Karpas-422 (cell line): ENCODE measurements around the gene MPPE1. TPM values are rescaled to one million over a fixed set of nuclear protein-coding genes. Genes with fewer than 3 reads are reported as not detected.

ENCODE experiments used
- DNase-seq: peaks from one replicate; pipeline ENCODE4 v3.0.0-alpha.2; 2015
- H2AFZ ChIP-seq: fragments of 200-600 bp; sonication (generic); 2 replicates; pipeline ENCODE4 v1.6.1; 2014; ENCODE audit warnings: antibody characterized with exemption, low read length, mixed read lengths
- H3K27ac ChIP-seq: fragments of 200-600 bp; sonication (generic); 2 replicates; pipeline ENCODE4 v1.5.1; 2014; ENCODE audit warnings: mild to moderate bottlenecking, low read length, moderate library complexity
- H3K27me3 ChIP-seq: fragments of 200-600 bp; sonication (generic); 2 replicates; pipeline ENCODE4 v1.6.1; 2014; ENCODE audit warnings: low read length, mixed read lengths
- H3K36me3 ChIP-seq: fragments of 200-600 bp; sonication (generic); 2 replicates; pipeline ENCODE4 v1.6.1; 2014; ENCODE audit warnings: low read length, mixed read lengths; ENCODE audit not compliant: insufficient read depth
- H3K4me1 ChIP-seq: fragments of 200-600 bp; sonication (generic); 2 replicates; pipeline ENCODE4 v1.6.1; 2014; ENCODE audit warnings: mild to moderate bottlenecking, low read length, mixed read lengths
- H3K4me2 ChIP-seq: fragments of 200-600 bp; sonication (generic); 2 replicates; pipeline ENCODE4 v1.6.1; 2014; ENCODE audit warnings: low read length, low read depth, mild to moderate bottlenecking; ENCODE audit not compliant: poor library complexity, severe bottlenecking
- H3K4me3 ChIP-seq: fragments of 200-600 bp; sonication (generic); 2 replicates; pipeline ENCODE4 v1.5.1; 2014; ENCODE audit warnings: mild to moderate bottlenecking, antibody characterized with exemption, low read length, mixed read lengths
- H3K79me2 ChIP-seq: fragments of 200-600 bp; sonication (generic); 2 replicates; pipeline ENCODE4 v1.6.1; 2014; ENCODE audit warnings: mild to moderate bottlenecking, low read length, mixed read lengths
- H3K9ac ChIP-seq: fragments of 200-600 bp; sonication (generic); 2 replicates; pipeline ENCODE4 v1.6.0; 2014; ENCODE audit warnings: low read length
- H3K9me2 ChIP-seq: fragments of 200-600 bp; sonication (generic), shearing (Covaris generic); replicated peaks from 2 replicates; pipeline ENCODE4 v1.6.0; 2014; ENCODE audit warnings: mild to moderate bottlenecking, low read length, moderate library complexity; ENCODE audit not compliant: insufficient read depth
- H3K9me3 ChIP-seq: fragments of 300-700, 200-600 bp; sonication (generic); 2 replicates; pipeline ENCODE4 v1.6.1; 2014; ENCODE audit warnings: low read length, mixed read lengths
- H4K20me1 ChIP-seq: fragments of 200-600 bp; sonication (generic); 2 replicates; pipeline ENCODE4 v1.6.1; 2014; ENCODE audit warnings: mild to moderate bottlenecking, antibody characterized with exemption, low read length, low read depth; ENCODE audit not compliant: insufficient read depth
- total RNA-seq: library from RNA; depleted of rRNA; stranded (reverse); fragments of >200 nt; shearing (Covaris generic); gene quantifications from 2 replicates; pipeline ENCODE4 v1.2.3, GENCODE V29; 2014; ENCODE audit warnings: low replicate concordance

The MPPE1 gene
- total RNA-seq, 1 experiment from 2014 or later: 30.7 TPM

DNA sequence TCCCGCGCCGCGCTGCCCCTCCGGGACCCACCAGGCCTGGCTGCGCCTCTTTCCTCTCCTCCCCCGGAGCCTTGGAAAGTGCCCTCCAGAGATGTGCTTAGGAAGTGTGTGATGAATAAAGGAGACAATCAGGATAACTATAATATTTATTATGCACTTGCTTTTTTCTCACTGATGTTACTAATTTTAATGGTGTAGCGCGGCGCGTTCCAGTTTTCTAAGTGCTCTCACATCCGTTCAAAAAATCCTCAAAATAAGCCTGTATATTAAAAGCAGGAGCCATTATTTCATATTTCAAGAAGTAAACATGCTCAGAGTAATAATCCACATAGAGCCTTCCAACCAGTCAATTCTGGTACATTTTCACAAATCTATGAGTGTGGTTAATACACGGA lies 941 bp upstream of the MPPE1 start:
- Histone ChIP-seq H3K9me2 (no peaks in the 10 kb centered on the region), H3K4me2 (peak overlapping the region; percentile 98), H3K27me3 (no peaks in the 10 kb centered on the region), H3K79me2 (peaks cover 13% of the 10 kb centered on the region), H3K9me3 (no peaks in the 10 kb centered on the region), H3K27ac (no peak overlapping the region), H3K4me3 (peak overlapping the region; percentile 97), H2AFZ (peak overlapping the region; percentile 69), H3K36me3 (no peaks in the 10 kb centered on the region), H3K9ac (peak overlapping the region; percentile 93), H4K20me1 (no peaks in the 10 kb centered on the region), H3K4me1 (peaks cover 15% of the 10 kb centered on the region)
- DNase-seq: no peak

DNA sequence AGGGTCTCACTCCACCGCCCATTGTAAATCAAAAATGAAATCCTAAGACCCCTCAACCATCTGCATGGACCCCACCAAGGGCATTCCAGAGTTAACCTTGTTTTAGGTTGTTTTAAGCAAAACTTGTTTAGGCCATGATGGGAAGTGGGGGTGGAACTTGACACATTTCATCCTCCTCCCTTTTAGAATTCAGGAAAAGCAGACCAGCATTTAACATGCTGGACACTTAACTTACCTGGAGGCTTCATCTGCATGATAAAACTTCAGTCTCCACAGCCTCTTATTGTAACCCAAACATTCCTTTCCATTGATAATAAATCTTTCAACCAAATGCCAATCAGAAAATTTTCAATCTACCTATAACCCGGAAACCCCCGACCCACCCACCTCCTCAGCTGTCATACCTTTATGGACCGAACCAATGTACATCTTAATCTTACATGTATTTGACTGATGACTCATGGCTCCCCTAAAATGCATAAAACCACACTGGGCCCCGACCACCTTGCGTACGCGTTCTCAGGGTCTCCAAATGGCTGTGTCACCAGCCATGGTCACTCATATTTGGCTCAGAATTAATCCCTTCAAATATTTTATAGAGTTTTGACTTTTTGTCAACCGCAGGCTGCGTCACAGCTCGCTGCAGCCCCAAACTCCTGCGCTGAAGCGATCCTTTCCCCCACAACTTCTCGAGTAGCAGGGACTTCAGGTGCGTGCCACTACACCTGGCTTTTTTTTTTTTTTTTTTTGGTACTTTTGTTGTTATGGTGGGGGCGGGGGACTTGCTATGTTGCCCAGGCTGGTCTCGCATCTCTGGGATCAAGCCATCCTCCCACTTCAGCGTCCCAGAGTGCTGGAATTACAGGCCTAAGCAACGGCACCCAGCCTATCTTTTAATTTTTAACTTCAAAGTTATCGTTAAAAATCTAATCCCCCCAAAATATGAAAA lies 917 bp downstream of the MPPE1 start:
- Histone ChIP-seq H3K4me1 (peaks cover 15% of the 10 kb centered on the region), H3K9me2 (no peaks in the 10 kb centered on the region), H3K9me3 (no peaks in the 10 kb centered on the region), H3K4me3 (peak overlapping the region; percentile 97), H4K20me1 (no peaks in the 10 kb centered on the region), H3K79me2 (peaks cover 13% of the 10 kb centered on the region), H3K27ac (peak overlapping the region; percentile 67; the same call in 1 of the 2 replicates), H2AFZ (no peak overlapping the region), H3K36me3 (no peaks in the 10 kb centered on the region), H3K9ac (peak overlapping the region; percentile 93), H3K27me3 (no peaks in the 10 kb centered on the region), H3K4me2 (peak overlapping the region; percentile 98)
- peak; percentile 52 for DNase-seq

DNA sequence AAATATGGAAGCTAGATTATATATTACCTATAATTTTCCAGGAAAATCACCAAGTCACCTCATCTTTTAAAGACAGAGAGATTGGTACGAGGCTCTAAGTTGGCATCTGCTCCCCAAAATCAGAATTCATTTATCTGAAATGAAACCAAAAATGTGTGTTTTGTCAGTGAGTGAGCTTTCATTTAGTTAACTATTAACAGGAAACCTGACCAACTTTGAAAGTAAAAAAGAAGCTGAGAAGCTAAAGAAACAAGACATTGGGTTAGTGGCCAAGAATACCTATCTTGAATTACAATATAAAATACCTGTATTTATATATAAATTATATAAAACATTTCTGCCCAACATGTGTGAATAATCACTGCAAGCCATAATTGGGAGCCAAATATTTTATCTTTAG lies 1.9 kb downstream of the MPPE1 start:
- H3K4me3 ChIP-seq: no peak overlapping the region
- no peaks in the 10 kb centered on the region for H3K9me2 ChIP-seq
- H3K9me3 ChIP-seq: no peaks in the 10 kb centered on the region
- H3K79me2 ChIP-seq: peaks cover 13% of the 10 kb centered on the region
- H4K20me1 ChIP-seq: no peaks in the 10 kb centered on the region
- H3K9ac ChIP-seq: no peak overlapping the region
- H2AFZ ChIP-seq: no peak overlapping the region
- H3K4me1 ChIP-seq: peaks cover 15% of the 10 kb centered on the region
- 0 out of 2 replicates have a peak, but pooled peaks cover 2% of the 10 kb centered on the region for H3K36me3 ChIP-seq
- H3K4me2 ChIP-seq: no peak overlapping the region
- H3K27ac ChIP-seq: no peak overlapping the region
- no peak for DNase-seq
- no peaks in the 10 kb centered on the region for H3K27me3 ChIP-seq

DNA sequence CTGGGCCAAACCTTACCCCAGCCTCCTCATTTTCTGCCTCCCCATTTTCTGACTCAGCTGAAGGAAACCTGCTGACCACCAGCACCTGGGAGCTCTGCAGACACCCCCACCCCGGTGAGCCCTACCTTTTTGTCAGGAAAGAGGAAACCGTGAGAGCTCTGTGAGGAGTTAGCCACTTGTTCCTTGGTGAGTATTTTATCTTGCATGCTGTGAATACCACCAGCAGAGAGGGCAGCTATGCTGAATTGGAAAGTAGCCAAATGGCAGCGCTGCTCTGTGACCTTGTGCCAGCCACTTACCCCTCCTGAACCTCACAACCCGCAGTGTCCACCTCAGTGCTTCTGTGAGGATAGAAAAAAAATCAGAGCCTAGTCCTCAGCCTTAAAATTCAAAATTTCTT lies 2.5 kb downstream of the MPPE1 start:
- H3K4me1 ChIP-seq: peaks cover 15% of the 10 kb centered on the region
- no peaks in the 10 kb centered on the region for H3K27me3 ChIP-seq
- H3K4me3 ChIP-seq: no peak overlapping the region
- H3K4me2 ChIP-seq: no peak overlapping the region
- H3K9me2 ChIP-seq: no peaks in the 10 kb centered on the region
- H3K9me3 ChIP-seq: no peaks in the 10 kb centered on the region
- DNase-seq: no peak
- no peak overlapping the region for H3K9ac ChIP-seq
- H4K20me1 ChIP-seq: no peaks in the 10 kb centered on the region
- 0 out of 2 replicates have a peak, but pooled peaks cover 2% of the 10 kb centered on the region for H3K36me3 ChIP-seq
- peaks cover 13% of the 10 kb centered on the region for H3K79me2 ChIP-seq
- no peak overlapping the region for H3K27ac ChIP-seq
- no peak overlapping the region for H2AFZ ChIP-seq

DNA sequence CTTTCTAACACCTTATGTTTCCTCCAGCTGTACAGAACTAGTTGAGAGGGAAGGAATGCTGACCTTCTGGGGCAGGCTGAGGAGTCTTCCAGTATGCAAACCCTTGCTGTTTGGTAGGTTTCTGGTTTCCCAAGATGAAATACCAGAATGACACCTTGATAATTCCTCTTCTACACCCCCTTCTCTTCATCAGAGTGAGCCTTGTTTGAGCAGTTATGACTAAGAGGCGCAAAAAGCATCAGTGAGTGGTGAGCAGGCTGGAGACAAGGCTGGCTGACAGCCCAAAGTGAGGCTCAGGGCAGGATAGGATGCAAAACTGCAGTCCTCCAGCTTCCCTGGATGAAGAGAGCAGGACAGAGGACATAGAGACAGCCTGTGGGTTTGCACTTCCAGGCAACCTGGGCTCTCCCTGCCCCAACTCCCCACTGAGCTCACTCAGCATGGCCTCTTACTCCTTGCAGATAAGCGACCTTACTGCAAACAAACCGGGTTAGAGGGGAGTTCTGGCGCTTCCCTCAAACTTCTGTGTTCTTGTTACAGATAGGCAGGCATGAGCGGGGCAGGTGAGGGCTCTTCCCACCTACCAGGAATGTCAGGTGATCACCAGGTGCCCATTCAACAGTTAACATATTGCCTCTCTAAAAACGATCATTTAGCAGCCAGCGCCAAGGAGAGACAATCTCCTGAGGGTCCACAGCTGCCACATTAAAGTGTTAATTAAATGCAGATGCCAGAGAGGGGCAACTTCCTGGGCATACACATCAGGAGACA lies 5.4 kb downstream of the MPPE1 start:
- Histone ChIP-seq H3K4me3 (no peak overlapping the region), H3K27ac (no peak overlapping the region), H3K9ac (no peak overlapping the region), H3K9me2 (no peaks in the 10 kb centered on the region), H3K79me2 (peaks cover 9% of the 10 kb centered on the region), H2AFZ (no peak overlapping the region), H4K20me1 (no peaks in the 10 kb centered on the region), H3K9me3 (no peaks in the 10 kb centered on the region), H3K4me1 (peaks cover 7% of the 10 kb centered on the region), H3K4me2 (no peak overlapping the region), H3K27me3 (no peaks in the 10 kb centered on the region), H3K36me3 (0 out of 2 replicates have a peak, but pooled peaks cover 2% of the 10 kb centered on the region)
- DNase-seq: no peak

DNA sequence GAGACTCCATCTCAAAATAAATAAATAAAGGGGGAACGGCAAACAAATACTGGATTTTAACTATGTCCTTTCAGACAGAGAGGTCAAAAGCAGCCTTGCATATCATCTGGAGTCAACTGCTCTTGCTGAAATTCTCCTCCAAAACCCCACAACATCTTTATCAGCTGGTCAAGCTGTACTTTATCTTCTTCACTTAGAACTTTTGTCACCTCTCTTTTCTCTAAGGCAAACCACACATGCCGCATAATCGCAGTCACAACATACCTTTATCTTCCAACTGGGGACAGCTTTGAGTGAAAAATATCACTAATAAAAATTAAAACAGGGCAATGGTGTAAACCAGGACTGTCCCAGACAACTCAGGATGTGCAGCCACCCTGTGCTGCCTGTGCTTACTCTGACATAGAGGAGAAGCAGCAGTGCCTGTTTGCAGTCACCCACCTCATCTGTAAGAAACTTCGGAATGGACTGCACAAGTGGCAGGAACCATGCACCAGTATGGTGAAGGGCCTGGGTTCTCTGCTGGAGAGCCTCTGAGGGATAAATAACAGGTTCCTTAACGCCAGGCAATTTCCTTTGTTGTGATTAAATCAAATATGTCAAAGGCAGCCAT lies 6.2 kb downstream of the MPPE1 start:
- no peak for DNase-seq
- Histone ChIP-seq H3K4me1 (peaks cover 1% of the 10 kb centered on the region), H2AFZ (no peak overlapping the region), H3K9me2 (no peaks in the 10 kb centered on the region), H3K4me2 (no peak overlapping the region), H3K79me2 (peaks cover 2% of the 10 kb centered on the region), H3K36me3 (0 out of 2 replicates have a peak, but pooled peaks cover 2% of the 10 kb centered on the region), H3K27ac (no peak overlapping the region), H4K20me1 (no peaks in the 10 kb centered on the region), H3K9ac (no peak overlapping the region), H3K4me3 (no peak overlapping the region), H3K27me3 (no peaks in the 10 kb centered on the region), H3K9me3 (no peaks in the 10 kb centered on the region)

DNA sequence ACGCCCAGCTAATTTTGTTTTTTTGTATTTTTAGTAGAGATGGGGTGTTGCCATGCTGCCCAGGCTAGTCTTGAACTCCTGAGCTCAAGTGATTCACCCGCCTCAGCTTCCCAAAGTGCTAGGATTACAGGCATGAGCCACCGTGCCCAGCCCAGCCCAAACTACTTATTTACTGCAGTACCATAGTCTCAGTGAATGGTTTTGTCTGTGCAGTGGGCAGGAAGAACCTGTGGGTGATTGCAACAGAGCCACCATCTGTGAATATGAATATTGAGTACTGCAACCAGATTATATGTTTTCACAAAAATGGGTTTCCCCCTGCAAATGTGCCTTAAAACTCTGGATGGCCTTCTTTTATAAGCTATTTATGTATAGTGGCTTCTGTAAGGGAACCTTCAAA lies 9.1 kb downstream of the MPPE1 start:
- DNase-seq: no peak
- Histone ChIP-seq H4K20me1 (no peaks in the 10 kb centered on the region), H3K36me3 (peaks cover 6% of the 10 kb centered on the region; the same call in 1 of the 2 replicates), H3K4me1 (no peaks in the 10 kb centered on the region), H3K79me2 (no peaks in the 10 kb centered on the region), H3K27me3 (no peaks in the 10 kb centered on the region), H3K9ac (no peak overlapping the region), H3K9me2 (no peaks in the 10 kb centered on the region), H3K27ac (no peak overlapping the region), H3K9me3 (no peaks in the 10 kb centered on the region), H3K4me3 (no peak overlapping the region), H3K4me2 (no peak overlapping the region), H2AFZ (no peak overlapping the region)

DNA sequence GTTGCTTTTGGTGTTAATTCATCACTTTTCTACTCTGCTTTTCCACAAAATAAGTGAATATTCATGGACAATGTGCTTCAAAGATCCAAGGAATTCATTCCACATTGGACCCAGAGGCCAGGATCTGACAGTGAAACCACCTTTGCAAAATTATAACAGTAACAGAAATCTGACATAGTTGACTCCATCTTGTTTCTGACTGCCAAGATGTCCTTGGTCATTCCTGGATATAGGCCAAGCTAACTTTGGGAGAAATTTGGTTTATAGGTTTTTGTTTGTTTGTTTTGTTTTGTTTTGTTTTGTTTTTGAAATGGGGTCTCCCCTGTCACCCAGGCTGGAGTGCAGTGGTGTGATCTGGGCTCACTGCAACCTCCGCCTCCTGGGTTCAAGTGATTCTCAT lies 10.3 kb downstream of the MPPE1 start:
- no peak for DNase-seq
- Histone ChIP-seq H3K9me2 (no peaks in the 10 kb centered on the region), H4K20me1 (no peaks in the 10 kb centered on the region), H3K27ac (no peak overlapping the region), H3K27me3 (no peaks in the 10 kb centered on the region), H3K79me2 (no peaks in the 10 kb centered on the region), H3K36me3 (peaks cover 6% of the 10 kb centered on the region; the same call in 1 of the 2 replicates), H3K9ac (no peak overlapping the region), H3K9me3 (no peaks in the 10 kb centered on the region), H2AFZ (no peak overlapping the region), H3K4me2 (no peak overlapping the region), H3K4me1 (no peaks in the 10 kb centered on the region), H3K4me3 (no peak overlapping the region)
